Natural killer cell (primary cell): ENCODE data around the gene SSC5D. TPM values are rescaled to one million over a fixed set of nuclear protein-coding genes. Genes with fewer than 3 reads are reported as not detected.
A peak's percentile ranks its signal among the peaks of the same experiment; 100 is the strongest.

Source experiments
- ATAC-seq, 3 donors: fragments of 150-1000 bp in 2 of 3; fragments of 200-7000 bp in 1 of 3; cut with Tn5 transposase; 1 replicate in 1 of 3; 2 replicates in 2 of 3; pipeline ENCODE4 v1.10.0; 2021; ENCODE audit warnings: mild to moderate bottlenecking in 2 of 3, moderate library complexity in 2 of 3
- DNase-seq, 2 donors: peaks; one replicate each; pipeline versions ENCODE4 v3.0.0 to v3.0.0-alpha.2; 2013 to 2021; ENCODE audit warnings: mixed read lengths in 1 of 2
- H3K27ac ChIP-seq: one replicate; pipeline ENCODE4 v1.5.1; 2013; ENCODE audit warnings: mild to moderate bottlenecking, low read length
- H3K27me3 ChIP-seq: one replicate; pipeline ENCODE4 v1.6.1; 2013; ENCODE audit warnings: low read length; ENCODE audit not compliant: control insufficient read depth, insufficient read depth
- H3K36me3 ChIP-seq: one replicate; pipeline ENCODE4 v1.6.1; 2013; ENCODE audit warnings: low read length; ENCODE audit not compliant: control insufficient read depth, insufficient read depth
- H3K4me1 ChIP-seq: one replicate; pipeline ENCODE4 v1.6.1; 2013; ENCODE audit warnings: low read length; ENCODE audit not compliant: control insufficient read depth, insufficient read depth
- H3K4me3 ChIP-seq: one replicate; pipeline ENCODE4 v1.5.1; 2013; ENCODE audit warnings: low read length
- H3K9me3 ChIP-seq: one replicate; pipeline ENCODE4 v1.6.1; 2013; ENCODE audit warnings: low read length; ENCODE audit not compliant: control insufficient read depth, insufficient read depth
- H3K27ac Mint-ChIP-seq, 2 donors: one replicate each; pipeline ENCODE4 v1.8.0; 2022; ENCODE audit warnings: mild to moderate bottlenecking in 2 of 2, mixed read lengths in 2 of 2, moderate library complexity in 1 of 2
- H3K27me3 Mint-ChIP-seq, 2 donors: one replicate each; pipeline ENCODE4 v1.8.0; 2022; ENCODE audit warnings: low read depth in 2 of 2, mixed read lengths in 2 of 2
- H3K36me3 Mint-ChIP-seq: one replicate; pipeline ENCODE4 v1.8.0; 2022; ENCODE audit warnings: mixed read lengths
- H3K4me1 Mint-ChIP-seq, 2 donors: one replicate each; pipeline ENCODE4 v1.8.0; 2022; ENCODE audit warnings: mixed read lengths in 2 of 2
- H3K4me3 Mint-ChIP-seq: one replicate; pipeline ENCODE4 v1.8.0; 2022; ENCODE audit warnings: mild to moderate bottlenecking, moderate library complexity, mixed read lengths
- H3K9me3 Mint-ChIP-seq, 2 donors: one replicate each; pipeline ENCODE4 v1.8.0; 2022; ENCODE audit warnings: mixed read lengths in 2 of 2
- CTCF ChIP-seq: fragments of 200-600 bp; IDR thresholded peaks from one replicate; pipeline ENCODE4 v1.8.0; 2022; ENCODE audit warnings: antibody characterized with exemption
- WGBS: methylation state at CpG from one replicate; pipeline ENCODE4 v1.1.7; 2013; ENCODE audit warnings: missing lambda C conversion rate; ENCODE audit not compliant: insufficient coverage; 5-methylcytosine and 5-hydroxymethylcytosine counted together
- intact Hi-C: fragments of 100-400 bp; cut with micrococcal nuclease; formaldehyde crosslinking; loops from one replicate; pipeline ENCODE4 v1.14.2; 2022
- total RNA-seq, 4 donors: library from RNA; stranded (reverse); fragments of 120-200 nt in 1 of 4; gene quantifications; one replicate each; pipeline versions ENCODE4 v1.2.3 to v1.2.4, GENCODE V29; 2013 to 2022

SSC5D gene
- total RNA-seq, 3 donors from 2014 or later (not counting 1 experiment from before 2014, with no cell fraction given), result 0.11 to 0.68 (median 0.58) TPM

GRCh38 chr19:55461974-55462626 is 26.1 kb upstream of the SSC5D start:
- Histone ChIP-seq H3K36me3 (no peaks in the 10 kb centered on the region), H3K27me3 (no peaks in the 10 kb centered on the region), H3K27ac (peak overlapping the region; percentile 81), H3K4me3 (peak overlapping the region; percentile 91), H3K4me1 (peaks cover 15% of the 10 kb centered on the region), H3K9me3 (no peaks in the 10 kb centered on the region)
- Mint-ChIP-seq H3K4me3 (peak overlapping the region; percentile 95), H3K27ac (peak overlapping the region; percentile 91 to 92), H3K27me3 (peaks cover 0 to 5% of the 10 kb centered on the region in 2 donors), H3K9me3 (no peaks in the 10 kb centered on the region), H3K36me3 (no peaks in the 10 kb centered on the region), H3K4me1 (peaks cover 24 to 32% of the 10 kb centered on the region in 2 donors)
- intact Hi-C loops, result loop anchor here (2.0 kb wide), 1 partner anchor 15 kb away; the partner anchor contains the start of gene ZNF628
- 11% methylated on average over 26 of the region's 27 CpGs for WGBS
- no peak for TF ChIP-seq CTCF
- DNase-seq (no peak), ATAC-seq (no peak)

- 95% methylated on average over 11 of the region's 11 CpGs for WGBS
- H3K9me3 Mint-ChIP-seq, result no peaks in the 10 kb centered on the region
These were observed 25.5 kb upstream of the SSC5D start for GRCh38 chr19:55462722-55463121.

GRCh38 chr19:55463583-55464031 is 24.6 kb upstream of the SSC5D start:
- intact Hi-C loops, result no loop called here
- peaks cover 0 to 5% of the 10 kb centered on the region in 2 donors for H3K27me3 Mint-ChIP-seq
- no peaks in the 10 kb centered on the region for H3K9me3 ChIP-seq
- no peak for TF ChIP-seq CTCF
- WGBS, result 79% methylated on average over 15 of the region's 15 CpGs
- no peaks in the 10 kb centered on the region for H3K36me3 ChIP-seq
- H3K27me3 ChIP-seq, result no peaks in the 10 kb centered on the region
- no peak overlapping the region for H3K27ac Mint-ChIP-seq
- H3K9me3 Mint-ChIP-seq, result no peaks in the 10 kb centered on the region
- peaks cover 24 to 36% of the 10 kb centered on the region in 2 donors for H3K4me1 Mint-ChIP-seq
- peaks cover 19% of the 10 kb centered on the region for H3K4me1 ChIP-seq
- DNase-seq, result no peak
- H3K4me3 Mint-ChIP-seq, result no peak overlapping the region
- H3K27ac ChIP-seq, result no peak overlapping the region
- no peak for ATAC-seq
- no peak overlapping the region for H3K4me3 ChIP-seq
- H3K36me3 Mint-ChIP-seq, result no peaks in the 10 kb centered on the region

More at GRCh38 chr19:55462722-55463121, 25.5 kb upstream of the SSC5D start:
- Histone ChIP-seq H3K27ac (no peak overlapping the region), H3K4me1 (peaks cover 15% of the 10 kb centered on the region), H3K4me3 (no peak overlapping the region), H3K27me3 (no peaks in the 10 kb centered on the region), H3K9me3 (no peaks in the 10 kb centered on the region), H3K36me3 (no peaks in the 10 kb centered on the region)
- H3K4me3 Mint-ChIP-seq, result peak overlapping the region; percentile 95
- no peak for TF ChIP-seq CTCF
- no peaks in the 10 kb centered on the region for H3K36me3 Mint-ChIP-seq
- peaks cover 0 to 5% of the 10 kb centered on the region in 2 donors for H3K27me3 Mint-ChIP-seq
- peak overlapping the region; percentile 91 to 92 for H3K27ac Mint-ChIP-seq
- no peak for ATAC-seq
- intact Hi-C loops, result no loop called here
- H3K4me1 Mint-ChIP-seq, result peaks cover 24 to 32% of the 10 kb centered on the region in 2 donors
- DNase-seq, result no peak
